Kidney epithelial cell (primary cell): ENCODE data around the gene ZNF215. TPM values are rescaled to one million over a fixed set of nuclear protein-coding genes. Genes with fewer than 3 reads are reported as not detected.
"Not testable (repeated sequence)": the region's sequence is repeated elsewhere in the genome, so short reads cannot be mapped to it uniquely, and the experiment has no call there.

Experiments used
- DNase-seq: peaks from one replicate; pipeline ENCODE4 v3.0.0-alpha.2; 2010; ENCODE audit warnings: low read depth
- H3K27me3 ChIP-seq: 2 replicates; pipeline ENCODE4 v1.6.0; 2011; ENCODE audit warnings: low read length; ENCODE audit not compliant: control insufficient read depth, insufficient read depth
- H3K36me3 ChIP-seq: 2 replicates; pipeline ENCODE4 v1.5.1; 2011; ENCODE audit warnings: low read length; ENCODE audit not compliant: control insufficient read depth, insufficient read depth
- H3K4me3 ChIP-seq: 2 replicates; pipeline ENCODE4 v1.5.1; 2011; ENCODE audit warnings: low read depth, mild to moderate bottlenecking, control low read depth, low read length
- CTCF ChIP-seq: IDR thresholded peaks from 2 replicates; pipeline ENCODE4 v1.5.1; 2011; ENCODE audit warnings: mild to moderate bottlenecking, moderate library complexity, low read length, control low read depth, inconsistent platforms; ENCODE audit not compliant: insufficient read depth, poor library complexity, severe bottlenecking
- total RNA-seq: library from RNA; depleted of rRNA; stranded (reverse); fragments of >200 nt; gene quantifications from 2 replicates; pipeline ENCODE4 v1.2.3, GENCODE V29; 2015

ZNF215 gene
- total RNA-seq, 1 donor from 2014 or later, result 2.7 TPM

- TF ChIP-seq CTCF, result no peak
- no peak for DNase-seq
- Histone ChIP-seq H3K4me3 (no peak overlapping the region), H3K27me3 (no peaks in the 10 kb centered on the region), H3K36me3 (no peaks in the 10 kb centered on the region)
These were observed 35.9 kb downstream of the ZNF215 start for GRCh38 chr11:6962141-6962540.

GRCh38 chr11:6962673-6963072 is 36.4 kb downstream of the ZNF215 start:
- Histone ChIP-seq H3K27me3 (no peaks in the 10 kb centered on the region), H3K36me3 (no peaks in the 10 kb centered on the region), H3K4me3 (no peak overlapping the region)
- DNase-seq, result no peak
- TF ChIP-seq CTCF, result no peak

GRCh38 chr11:6968816-6969215 is 42.6 kb downstream of the ZNF215 start:
- Histone ChIP-seq H3K36me3 (no peaks in the 10 kb centered on the region), H3K4me3 (no peak overlapping the region), H3K27me3 (no peaks in the 10 kb centered on the region)
- no peak for DNase-seq
- TF ChIP-seq CTCF, result no peak

- H3K36me3 ChIP-seq, DNase-seq, H3K27me3 ChIP-seq, H3K4me3 ChIP-seq: not testable (repeated sequence)
These were observed 43.6 kb downstream of the ZNF215 start for GRCh38 chr11:6969854-6970253.

GRCh38 chr11:6979365-6979764 is 53.1 kb downstream of the ZNF215 start:
- TF ChIP-seq CTCF, result no peak
- Histone ChIP-seq H3K36me3 (no peaks in the 10 kb centered on the region), H3K27me3 (no peaks in the 10 kb centered on the region), H3K4me3 (no peak overlapping the region)
- DNase-seq, result no peak

GRCh38 chr11:6986487-6986886 is 60.3 kb downstream of the ZNF215 start:
- no peak for TF ChIP-seq CTCF
- H3K36me3 ChIP-seq, result no peaks in the 10 kb centered on the region
- no peak overlapping the region for H3K4me3 ChIP-seq
- DNase-seq, result no peak
- no peaks in the 10 kb centered on the region for H3K27me3 ChIP-seq

- Histone ChIP-seq H3K4me3 (no peak overlapping the region), H3K36me3 (no peaks in the 10 kb centered on the region), H3K27me3 (no peaks in the 10 kb centered on the region)
- no peak for TF ChIP-seq CTCF
- no peak for DNase-seq
These were observed 62.3 kb downstream of the ZNF215 start for GRCh38 chr11:6988506-6988905.
